Measurements from ENCODE around the gene CIAO2B.

DNA sequence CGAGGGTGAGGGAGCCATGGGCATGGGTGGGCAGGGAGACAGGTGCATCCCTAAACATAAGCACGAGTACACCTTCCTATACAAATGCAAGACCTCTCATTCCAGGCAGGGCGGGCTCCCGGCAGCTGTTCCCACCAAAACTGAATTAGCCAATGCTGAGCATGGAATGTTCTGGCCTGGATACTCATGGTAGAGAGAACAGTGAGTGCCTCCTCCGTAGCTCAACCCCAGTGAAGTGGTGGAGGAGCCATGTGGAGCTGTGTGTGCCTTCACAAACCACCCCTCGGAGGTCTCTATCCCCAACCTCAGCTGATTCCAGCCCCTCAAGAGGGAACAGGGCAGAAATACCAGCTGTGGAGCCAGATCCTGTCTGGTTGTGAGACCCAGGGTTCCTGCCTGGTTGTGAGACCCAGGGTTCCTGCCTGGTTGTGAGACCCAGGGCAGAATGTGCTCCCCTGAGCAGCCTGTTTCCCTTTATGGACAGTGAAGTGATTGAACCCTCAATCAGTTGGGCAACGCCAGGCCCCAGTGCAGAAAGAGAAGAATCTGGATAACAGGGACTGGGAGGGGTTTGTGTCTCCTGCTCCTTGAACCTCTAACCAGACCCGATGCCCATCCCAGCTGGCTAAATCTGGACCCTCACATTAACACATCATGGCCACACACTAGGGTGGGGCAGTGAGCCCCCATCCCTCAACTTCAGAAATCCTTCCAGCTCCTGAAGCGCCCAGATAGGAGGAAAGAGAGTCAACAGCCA is 13.1 kb downstream of the CIAO2B start:
- TF ChIP-seq EP300 (conservative IDR thresholded peaks at IDR 0.05; ENCODE audit: poor library complexity, severe bottlenecking) (no peak), RAD21 (conservative IDR thresholded peaks at IDR 0.05) (no peak), POLR2AphosphoS5 (IDR thresholded peaks at IDR 0.05) (no peak), EZH2 (IDR thresholded peaks at IDR 0.05; ENCODE audit: borderline replicate concordance, insufficient read depth, low read length, poor library complexity, severe bottlenecking) (no peak), MXI1 (conservative IDR thresholded peaks at IDR 0.05; ENCODE audit: poor library complexity, severe bottlenecking) (no peak)
- TF ChIP-seq, protein P1, sequence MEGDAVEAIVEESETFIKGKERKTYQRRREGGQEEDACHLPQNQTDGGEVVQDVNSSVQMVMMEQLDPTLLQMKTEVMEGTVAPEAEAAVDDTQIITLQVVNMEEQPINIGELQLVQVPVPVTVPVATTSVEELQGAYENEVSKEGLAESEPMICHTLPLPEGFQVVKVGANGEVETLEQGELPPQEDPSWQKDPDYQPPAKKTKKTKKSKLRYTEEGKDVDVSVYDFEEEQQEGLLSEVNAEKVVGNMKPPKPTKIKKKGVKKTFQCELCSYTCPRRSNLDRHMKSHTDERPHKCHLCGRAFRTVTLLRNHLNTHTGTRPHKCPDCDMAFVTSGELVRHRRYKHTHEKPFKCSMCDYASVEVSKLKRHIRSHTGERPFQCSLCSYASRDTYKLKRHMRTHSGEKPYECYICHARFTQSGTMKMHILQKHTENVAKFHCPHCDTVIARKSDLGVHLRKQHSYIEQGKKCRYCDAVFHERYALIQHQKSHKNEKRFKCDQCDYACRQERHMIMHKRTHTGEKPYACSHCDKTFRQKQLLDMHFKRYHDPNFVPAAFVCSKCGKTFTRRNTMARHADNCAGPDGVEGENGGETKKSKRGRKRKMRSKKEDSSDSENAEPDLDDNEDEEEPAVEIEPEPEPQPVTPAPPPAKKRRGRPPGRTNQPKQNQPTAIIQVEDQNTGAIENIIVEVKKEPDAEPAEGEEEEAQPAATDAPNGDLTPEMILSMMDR (IDR thresholded peaks at IDR 0.05; ENCODE audit: poor library complexity, severe bottlenecking): no peak
- TF ChIP-seq, protein P2, sequence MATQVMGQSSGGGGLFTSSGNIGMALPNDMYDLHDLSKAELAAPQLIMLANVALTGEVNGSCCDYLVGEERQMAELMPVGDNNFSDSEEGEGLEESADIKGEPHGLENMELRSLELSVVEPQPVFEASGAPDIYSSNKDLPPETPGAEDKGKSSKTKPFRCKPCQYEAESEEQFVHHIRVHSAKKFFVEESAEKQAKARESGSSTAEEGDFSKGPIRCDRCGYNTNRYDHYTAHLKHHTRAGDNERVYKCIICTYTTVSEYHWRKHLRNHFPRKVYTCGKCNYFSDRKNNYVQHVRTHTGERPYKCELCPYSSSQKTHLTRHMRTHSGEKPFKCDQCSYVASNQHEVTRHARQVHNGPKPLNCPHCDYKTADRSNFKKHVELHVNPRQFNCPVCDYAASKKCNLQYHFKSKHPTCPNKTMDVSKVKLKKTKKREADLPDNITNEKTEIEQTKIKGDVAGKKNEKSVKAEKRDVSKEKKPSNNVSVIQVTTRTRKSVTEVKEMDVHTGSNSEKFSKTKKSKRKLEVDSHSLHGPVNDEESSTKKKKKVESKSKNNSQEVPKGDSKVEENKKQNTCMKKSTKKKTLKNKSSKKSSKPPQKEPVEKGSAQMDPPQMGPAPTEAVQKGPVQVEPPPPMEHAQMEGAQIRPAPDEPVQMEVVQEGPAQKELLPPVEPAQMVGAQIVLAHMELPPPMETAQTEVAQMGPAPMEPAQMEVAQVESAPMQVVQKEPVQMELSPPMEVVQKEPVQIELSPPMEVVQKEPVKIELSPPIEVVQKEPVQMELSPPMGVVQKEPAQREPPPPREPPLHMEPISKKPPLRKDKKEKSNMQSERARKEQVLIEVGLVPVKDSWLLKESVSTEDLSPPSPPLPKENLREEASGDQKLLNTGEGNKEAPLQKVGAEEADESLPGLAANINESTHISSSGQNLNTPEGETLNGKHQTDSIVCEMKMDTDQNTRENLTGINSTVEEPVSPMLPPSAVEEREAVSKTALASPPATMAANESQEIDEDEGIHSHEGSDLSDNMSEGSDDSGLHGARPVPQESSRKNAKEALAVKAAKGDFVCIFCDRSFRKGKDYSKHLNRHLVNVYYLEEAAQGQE (IDR thresholded peaks at IDR 0.05; ENCODE audit: borderline replicate concordance): no peak
